GM12878 (cell line): ENCODE results near the gene REEP1. TPM values are rescaled to one million over a fixed set of nuclear protein-coding genes. Genes with fewer than 3 reads are reported as not detected.

Experiments
- ATAC-seq: fragments of 200-7000 bp; cut with Tn5 transposase; 3 replicates; pipeline ENCODE4 v1.9.1; 2020; ENCODE audit warnings: mild to moderate bottlenecking, moderate library complexity
- BruUV-seq: library from RNA; stranded (reverse); fragments of 400-500 nt; replicated peaks from 2 replicates; lab custom pipeline; 2021; lab: Mats Ljungman, UMichigan
- CTCF ChIA-PET: fragments of 300-600 bp; sonication (Branson Sonifier 250); formaldehyde crosslinking; extraction: SDS; loops from one replicate; lab custom pipeline; 2021; ENCODE audit warnings: inconsistent platforms; lab: Yijun Ruan, JAX
- POLR2A ChIA-PET: fragments of 350-600 bp; formaldehyde crosslinking; extraction: SDS; loops from one replicate; lab custom pipeline; 2021; ENCODE audit warnings: inconsistent platforms; lab: Charles Lee
- RAD21 ChIA-PET: fragments of 300-600 bp; sonication (Branson Sonifier 250); formaldehyde crosslinking; loops from one replicate; lab custom pipeline; 2023; ENCODE audit warnings: antibody characterized with exemption; ENCODE audit not compliant: unreplicated experiment; lab: Charles Lee
- SMC1A ChIA-PET: fragments of 300-600 bp; sonication (Branson Sonifier 250); formaldehyde crosslinking; loops from one replicate; lab custom pipeline; 2023; ENCODE audit not compliant: unreplicated experiment, uncharacterized antibody; lab: Charles Lee
- DNase-seq: peaks from one replicate; pipeline ENCODE4 v3.0.0-alpha.2; 2011; ENCODE audit warnings: low read depth, low spot score
- FAIRE-seq: peaks from 3 replicates; lab custom pipeline; 2011; peaks lifted over from hg19 to GRCh38; lab: Jason Lieb, UNC
- H2AFZ ChIP-seq: 2 replicates; pipeline ENCODE4 v1.6.0; 2011; ENCODE audit warnings: low read depth, low read length, control low read depth; ENCODE audit not compliant: control insufficient read depth
- H3K27ac ChIP-seq: 2 replicates; pipeline ENCODE4 v1.5.1; 2011; ENCODE audit warnings: control low read depth; ENCODE audit not compliant: control insufficient read depth, insufficient read depth
- H3K27me3 ChIP-seq, 2 experiments: replicated peaks in 1 of 2; 2 replicates each; pipeline versions ENCODE4 v1.6.0 to v1.6.1; 2011; ENCODE audit warnings: low read length in 1 of 2; ENCODE audit not compliant: control insufficient read depth in 2 of 2, insufficient read depth in 2 of 2
- H3K36me3 ChIP-seq, 2 experiments: 2 replicates each; pipeline ENCODE4 v1.5.1; 2011; ENCODE audit warnings: low read length in 1 of 2; ENCODE audit not compliant: control insufficient read depth in 2 of 2, insufficient read depth in 2 of 2
- H3K4me1 ChIP-seq: 2 replicates; pipeline ENCODE4 v1.6.1; 2011; ENCODE audit warnings: mild to moderate bottlenecking, low read length, moderate library complexity, mixed read lengths; ENCODE audit not compliant: control insufficient read depth, insufficient read depth
- H3K4me2 ChIP-seq: 2 replicates; pipeline ENCODE4 v1.6.0; 2011; ENCODE audit warnings: control low read depth; ENCODE audit not compliant: control insufficient read depth, insufficient read depth
- H3K4me3 ChIP-seq: fragments of 200-600 bp; sonication (generic); 2 replicates; pipeline ENCODE4 v1.5.1; 2016
- H3K79me2 ChIP-seq: 2 replicates; pipeline ENCODE4 v1.6.0; 2011; ENCODE audit warnings: low read length; ENCODE audit not compliant: control insufficient read depth, insufficient read depth
- H3K9ac ChIP-seq: 2 replicates; pipeline ENCODE4 v1.8.0; 2011; ENCODE audit warnings: low read length, control low read depth, mixed read lengths; ENCODE audit not compliant: control insufficient read depth, insufficient read depth
- H3K9me3 ChIP-seq: replicated peaks from 3 replicates; pipeline ENCODE4 v1.5.1; 2011; ENCODE audit warnings: mild to moderate bottlenecking, low read length; ENCODE audit not compliant: control insufficient read depth, insufficient read depth
- H4K20me1 ChIP-seq: 2 replicates; pipeline ENCODE4 v1.6.0; 2011; ENCODE audit not compliant: control insufficient read depth, insufficient read depth
- CBX3 ChIP-seq: fragments of 200-600 bp; sonication (generic); IDR thresholded peaks from 2 replicates; pipeline ENCODE4 v1.6.1; 2016; ENCODE audit warnings: low read depth, borderline replicate concordance
- CHD1 ChIP-seq: IDR thresholded peaks from 2 replicates; pipeline ENCODE4 v1.6.1; 2012; ENCODE audit warnings: low read depth, low read length, improper control_type of control experiment
- CHD4 ChIP-seq: fragments of 200-600 bp; sonication (generic); IDR thresholded peaks from 2 replicates; pipeline ENCODE4 v1.6.1; 2016; ENCODE audit warnings: mild to moderate bottlenecking
- CREM ChIP-seq: IDR thresholded peaks from 2 replicates; pipeline ENCODE4 v1.6.1; 2014; ENCODE audit warnings: antibody characterized with exemption, low read depth
- CTCF ChIP-seq, 3 experiments: IDR thresholded peaks in 2 of 3; conservative IDR thresholded peaks in 1 of 3; 2 replicates each; pipeline ENCODE4 v1.5.1; 2011; ENCODE audit warnings: low read depth in 3 of 3, low read length in 3 of 3, mild to moderate bottlenecking in 3 of 3, control low read depth in 2 of 3, moderate library complexity in 2 of 3, inconsistent platforms in 1 of 3, mixed read lengths in 1 of 3; ENCODE audit not compliant: control insufficient read depth in 2 of 3, insufficient read depth in 1 of 3; ENCODE audit errors: extremely low read depth in 1 of 3
- EED ChIP-seq: sonication (generic); IDR thresholded peaks from 2 replicates; pipeline ENCODE4 v1.6.1; 2016; ENCODE audit warnings: antibody characterized with exemption, low read depth
- EGR1 ChIP-seq, 2 experiments: IDR thresholded peaks; 1 replicate in 1 of 2; 2 replicates in 1 of 2; pipeline ENCODE4 v1.6.1; 2011 to 2012; ENCODE audit warnings: low read depth in 2 of 2, low read length in 2 of 2, borderline replicate concordance in 1 of 2, mild to moderate bottlenecking in 1 of 2, moderate library complexity in 1 of 2
- GATAD2B ChIP-seq: fragments of 450-650 bp; conservative IDR thresholded peaks from 2 replicates; pipeline ENCODE4 v1.6.1; 2017; ENCODE audit warnings: low read depth, mild to moderate bottlenecking, moderate library complexity
- MTA3 ChIP-seq: IDR thresholded peaks from 2 replicates; pipeline ENCODE4 v1.6.1; 2012; ENCODE audit warnings: low read length, inconsistent platforms, borderline replicate concordance
- RAD21 ChIP-seq: IDR thresholded peaks from 2 replicates; pipeline ENCODE4 v1.6.1; 2011; ENCODE audit warnings: mild to moderate bottlenecking, low read depth, low read length, moderate library complexity; ENCODE audit not compliant: insufficient read depth
- RELB ChIP-seq: fragments of 450-650 bp; IDR thresholded peaks from 2 replicates; pipeline ENCODE4 v1.6.1; 2017; ENCODE audit warnings: low read depth, mild to moderate bottlenecking, moderate library complexity
- RFX5 ChIP-seq: IDR thresholded peaks from 2 replicates; pipeline ENCODE4 v1.6.1; 2011; ENCODE audit warnings: low read depth, low read length, improper control_type of control experiment
- SMC3 ChIP-seq: IDR thresholded peaks from 2 replicates; pipeline ENCODE4 v1.6.1; 2011; ENCODE audit warnings: low read length, improper control_type of control experiment, borderline replicate concordance
- YY1 ChIP-seq: IDR thresholded peaks from 2 replicates; pipeline ENCODE4 v1.6.1; 2011; ENCODE audit warnings: low read depth, mild to moderate bottlenecking, low read length
- ZBTB33 ChIP-seq: fragments of 450-650 bp; IDR thresholded peaks from 2 replicates; pipeline ENCODE4 v1.6.1; 2017; ENCODE audit warnings: mild to moderate bottlenecking
- ZNF217 ChIP-seq: fragments of 450-650 bp; IDR thresholded peaks from 2 replicates; pipeline ENCODE4 v1.6.1; 2017; ENCODE audit warnings: antibody characterized with exemption, mild to moderate bottlenecking
- ZNF384 ChIP-seq: IDR thresholded peaks from 2 replicates; pipeline ENCODE4 v1.6.1; 2012; ENCODE audit warnings: low read depth, mild to moderate bottlenecking, low read length, improper control_type of control experiment, borderline replicate concordance
- ZNF622 ChIP-seq: fragments of 450-650 bp; IDR thresholded peaks from 2 replicates; pipeline ENCODE4 v1.6.1; 2017; ENCODE audit warnings: mild to moderate bottlenecking, inconsistent platforms
- WGBS: methylation state at CpG from one replicate; pipeline ENCODE4 v1.1.6; 2016; ENCODE audit warnings: low lambda C conversion rate; ENCODE audit not compliant: insufficient replicate concordance, insufficient coverage; ENCODE audit errors: missing lambda C conversion rate; 5-methylcytosine and 5-hydroxymethylcytosine counted together
- in situ Hi-C: fragments of 300-500 bp; cut with MboI; formaldehyde crosslinking; loops from 9 replicates; pipeline ENCODE4 v1.14.3; 2018; ENCODE audit warnings: mixed read lengths
- intact Hi-C: fragments of 100-400 bp; cut with micrococcal nuclease; formaldehyde crosslinking; loops from one replicate; pipeline ENCODE4 v1.14.2; 2022; ENCODE audit not compliant: unreplicated experiment
- polyA plus RNA-seq, 11 experiments: library from polyadenylated mRNA; depleted of rRNA in 4 of 11; unstranded in 6 of 11; stranded (reverse) in 5 of 11; fragments of >200 nt; fragmentation: Nextera tagmentation in 4 of 11; fragmentation: Illumina TruSeq in 1 of 11; extraction: Ambion mirVana in 4 of 11; extraction: Trizol in 1 of 11; gene quantifications; 1 replicate in 1 of 11; 2 replicates in 10 of 11; pipeline versions ENCODE4 v1.2.1 to v1.2.3, GENCODE V29; 2011 to 2016; ENCODE audit warnings: inconsistent platforms in 2 of 11, missing spikeins in 2 of 11, low read depth in 1 of 11
- total RNA-seq, 4 experiments: library from RNA; depleted of rRNA in 3 of 4; stranded (reverse); fragments of >200 nt in 3 of 4; fragmentation: Illumina TruSeq in 1 of 4; extraction: Trizol in 1 of 4; gene quantifications; 2 replicates each; pipeline versions ENCODE4 v1.2.1 to v1.2.3, GENCODE V29; 2013 to 2021

Gene REEP1
- total and polyA plus RNA-seq, 10 of the 15 experiments (the other 5 are each of a cell fraction or from before 2014, with no cell fraction given) = 0.02 to 0.30 (median 0.09) TPM; not detected in 1

GRCh38 chr2:86297382-86298147, 39.9 kb downstream of the REEP1 start:
- POLR2A ChIA-PET = interaction anchor here (1.1 to 1.6 kb wide), 2 partner anchors 33 to 72 kb away, joined by 3 to 4 read pairs; no protein-coding TSS in a partner anchor
- no TSS peak for BruUV-seq
- RAD21 ChIA-PET = interaction anchor here (1.0 to 12.9 kb wide), 8 partner anchors 11 to 75 kb away, joined by 3 to 181 read pairs (median 5); no protein-coding TSS in a partner anchor
- no peaks in the 10 kb centered on the region for H3K9me3 ChIP-seq
- DNase-seq (no peak), ATAC-seq (peak; percentile 94), FAIRE-seq (no peak)
- H3K27me3 ChIP-seq = no peaks in the 10 kb centered on the region
- 15% methylated on average over 5 of the region's 5 CpGs for WGBS
- H3K4me1 ChIP-seq = no peaks in the 10 kb centered on the region
- no peak overlapping the region for H3K4me2 ChIP-seq
- intact Hi-C loops (loop anchor here (1.0 kb wide), 1 partner anchor 76 kb away; no protein-coding TSS in a partner anchor), in situ Hi-C loops (loop anchor here (5.0 kb wide), 1 partner anchor 75 kb away; no protein-coding TSS in a partner anchor)
- no peaks in the 10 kb centered on the region for H3K79me2 ChIP-seq
- CTCF ChIA-PET = interaction anchor here (0.6 to 12.3 kb wide), 16 partner anchors 9 to 140 kb away, joined by 3 to 278 read pairs (median 4); no protein-coding TSS in a partner anchor
- no peak overlapping the region for H3K4me3 ChIP-seq
- H4K20me1 ChIP-seq = no peaks in the 10 kb centered on the region
- H3K27ac ChIP-seq = no peak overlapping the region
- H3K36me3 ChIP-seq = no peaks in the 10 kb centered on the region
- H3K9ac ChIP-seq = no peak overlapping the region
- no peak overlapping the region for H2AFZ ChIP-seq
- SMC1A ChIA-PET = interaction anchor here (0.8 to 12.1 kb wide), 13 partner anchors 11 to 82 kb away, joined by 3 to 178 read pairs (median 4); no protein-coding TSS in a partner anchor
- TF ChIP-seq MTA3 (no peak), RAD21 (peak; percentile 76), ZNF384 (no peak), RFX5 (no peak), YY1 (peak; percentile 46; the same call in 1 of the 2 replicates), CTCF (IDR thresholded peaks at IDR 0.05 in 2 of 3, conservative IDR thresholded peaks at IDR 0.05 in 1 of 3; ENCODE audit: control insufficient read depth in 2 of 3, extremely low read depth in 1 of 3, insufficient read depth in 1 of 3, low read depth in 3 of 3, low read length in 3 of 3) (peak; percentile 57 to 64 (median 59); a peak in 5 of 6 replicates), ZBTB33 (no peak), CHD4 (no peak), SMC3 (peak; percentile 84), CREM (no peak), ZNF217 (no peak), RELB (no peak), CBX3 (no peak), EED (no peak), ZNF622 (no peak), CHD1 (no peak), EGR1 (IDR thresholded peaks at IDR 0.05; ENCODE audit: borderline replicate concordance in 1 of 2, low read depth in 2 of 2, low read length in 2 of 2) (no peak), GATAD2B (no peak)
